NCI-H2081 treated with DMSO at 0.1 percent for 48 hours (cell line): ENCODE results near the gene TOMM34.

Experiments used
- DNase-seq: peaks from one replicate; lab custom pipeline; 2025; lab: John Stamatoyannopoulos, UW

The TOMM34 gene

GRCh38 chr20:44963325-44964215, 3.4 kb upstream of the TOMM34 start:
- no peak for DNase-seq

- DNase-seq: no peak
Measured at GRCh38 chr20:44962483-44962882, 2.3 kb upstream of the TOMM34 start.

- DNase-seq: no peak
Measured at GRCh38 chr20:44961870-44962267, 1.7 kb upstream of the TOMM34 start.

- DNase-seq: no peak
Measured at GRCh38 chr20:44961011-44961869, 1.0 kb upstream of the TOMM34 start.

- DNase-seq: no peak
Measured at GRCh38 chr20:44959638-44960102, 527 bp downstream of the TOMM34 start.

DNA sequence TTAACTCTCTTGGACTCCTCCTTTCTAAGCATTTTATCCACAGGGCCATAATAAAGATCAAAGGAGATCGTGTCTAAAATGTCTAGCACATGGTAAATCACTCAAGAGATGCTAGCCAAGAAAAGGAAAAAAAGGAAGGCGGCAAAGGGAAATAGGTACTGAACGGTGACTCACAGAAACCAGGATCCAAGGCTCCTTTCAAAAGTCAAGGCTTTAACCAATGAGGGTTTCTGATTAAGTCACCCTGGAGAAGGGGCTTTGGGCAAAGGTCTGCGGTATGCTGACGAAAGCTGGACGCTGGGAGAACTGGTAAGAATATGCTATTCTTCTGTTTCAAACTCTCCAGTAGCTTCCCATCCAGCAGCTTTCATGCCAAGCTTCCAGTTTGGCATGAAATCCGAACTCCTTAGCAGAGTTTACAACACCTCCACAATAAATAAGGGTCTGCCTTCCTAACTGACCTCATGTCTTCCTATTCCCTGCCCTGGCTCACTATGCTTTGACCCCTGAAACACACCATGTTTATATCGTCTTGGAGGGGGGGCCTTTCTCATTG, 1.0 kb downstream of the TOMM34 start:
- DNase-seq: no peak

DNA sequence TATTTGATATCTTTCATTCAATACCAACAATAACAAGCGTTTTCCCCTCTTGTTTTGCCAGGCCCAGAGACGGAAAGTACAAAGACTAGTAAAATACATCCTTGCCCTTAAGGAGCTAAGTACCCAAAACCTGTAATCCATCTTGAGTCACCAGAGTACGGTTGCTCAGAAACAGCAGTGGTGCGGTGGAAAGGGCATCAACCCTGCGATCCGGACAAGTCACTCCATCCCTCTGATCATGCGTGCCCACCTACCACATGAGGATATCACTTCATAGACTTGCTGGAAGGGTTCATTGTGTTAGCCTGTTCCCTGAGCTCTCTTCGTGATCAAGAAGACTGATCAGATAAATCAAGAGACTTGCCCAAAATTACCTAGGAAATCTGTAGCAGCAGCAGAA, 1.9 kb downstream of the TOMM34 start:
- no peak for DNase-seq

GRCh38 chr20:44956410-44956809, 3.8 kb downstream of the TOMM34 start:
- DNase-seq: no peak

GRCh38 chr20:44955270-44955669, 4.9 kb downstream of the TOMM34 start:
- DNase-seq: no peak

GRCh38 chr20:44954211-44954610, 6.0 kb downstream of the TOMM34 start:
- DNase-seq: no peak

GRCh38 chr20:44952731-44953130, 7.5 kb downstream of the TOMM34 start:
- DNase-seq: no peak

DNA sequence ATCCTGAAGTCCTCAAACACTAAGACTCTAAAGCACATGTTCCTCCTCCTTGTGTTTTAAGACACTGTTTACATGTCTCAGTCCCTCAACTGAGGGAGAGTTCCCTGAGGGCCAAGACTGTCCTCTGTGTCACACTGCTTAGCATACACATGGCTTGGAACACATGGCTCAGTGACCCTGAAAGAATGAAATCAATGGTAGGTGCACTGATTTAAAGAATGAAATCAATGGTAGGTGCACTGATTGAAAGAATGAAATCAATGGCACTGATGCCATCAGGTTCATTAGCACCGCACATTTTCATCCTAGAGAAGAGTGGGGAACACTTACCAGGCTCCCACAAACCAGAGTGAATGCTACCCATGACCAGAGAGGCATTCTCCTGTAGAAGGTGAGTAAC, 9.8 kb downstream of the TOMM34 start:
- DNase-seq: no peak

DNA sequence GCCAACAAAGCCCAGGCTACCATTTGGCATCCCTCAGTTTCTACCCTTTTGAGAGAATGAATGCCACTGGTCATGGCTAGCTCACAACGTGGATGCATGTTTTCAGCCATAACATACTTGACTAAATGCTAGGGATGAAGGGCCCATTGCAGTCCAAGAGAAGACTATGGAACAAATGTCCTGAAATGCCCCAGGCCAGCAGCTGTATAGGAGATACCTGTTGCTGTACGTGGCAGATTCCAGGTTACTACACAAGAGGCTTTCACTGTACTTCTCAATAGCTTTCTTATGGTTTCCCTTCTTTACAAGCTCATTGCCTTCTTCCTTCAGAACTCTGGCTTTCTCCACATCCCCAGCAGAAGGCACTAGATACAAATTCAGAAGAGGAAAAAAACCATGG, 11.7 kb downstream of the TOMM34 start:
- DNase-seq: no peak

GRCh38 chr20:44948107-44948506, 12.1 kb downstream of the TOMM34 start:
- DNase-seq: no peak

GRCh38 chr20:44946271-44946852, 13.8 kb downstream of the TOMM34 start:
- no peak for DNase-seq

DNA sequence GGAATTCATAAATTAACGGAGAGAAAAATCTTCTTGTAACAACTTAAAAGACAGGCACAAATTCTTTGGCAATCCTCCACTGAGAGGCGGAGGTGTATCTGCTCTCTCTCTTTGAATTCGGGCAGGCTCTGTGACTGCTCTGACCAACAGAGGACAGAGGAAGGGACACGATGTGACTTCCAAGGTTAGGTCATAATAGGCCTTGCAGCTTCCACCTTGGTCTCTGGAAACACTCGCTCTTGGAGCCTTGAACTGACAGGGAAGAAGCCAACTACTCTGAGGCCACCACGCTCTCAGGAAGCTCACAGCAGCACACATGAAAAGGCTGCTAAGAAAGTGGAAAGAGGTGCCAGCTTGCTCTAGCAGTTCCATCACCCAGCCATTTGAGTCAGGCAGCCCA, 14.9 kb downstream of the TOMM34 start:
- DNase-seq: no peak

GRCh38 chr20:44943828-44944227, 16.4 kb downstream of the TOMM34 start:
- no peak for DNase-seq

GRCh38 chr20:44942264-44942973, 17.8 kb downstream of the TOMM34 start:
- DNase-seq: no peak

DNA sequence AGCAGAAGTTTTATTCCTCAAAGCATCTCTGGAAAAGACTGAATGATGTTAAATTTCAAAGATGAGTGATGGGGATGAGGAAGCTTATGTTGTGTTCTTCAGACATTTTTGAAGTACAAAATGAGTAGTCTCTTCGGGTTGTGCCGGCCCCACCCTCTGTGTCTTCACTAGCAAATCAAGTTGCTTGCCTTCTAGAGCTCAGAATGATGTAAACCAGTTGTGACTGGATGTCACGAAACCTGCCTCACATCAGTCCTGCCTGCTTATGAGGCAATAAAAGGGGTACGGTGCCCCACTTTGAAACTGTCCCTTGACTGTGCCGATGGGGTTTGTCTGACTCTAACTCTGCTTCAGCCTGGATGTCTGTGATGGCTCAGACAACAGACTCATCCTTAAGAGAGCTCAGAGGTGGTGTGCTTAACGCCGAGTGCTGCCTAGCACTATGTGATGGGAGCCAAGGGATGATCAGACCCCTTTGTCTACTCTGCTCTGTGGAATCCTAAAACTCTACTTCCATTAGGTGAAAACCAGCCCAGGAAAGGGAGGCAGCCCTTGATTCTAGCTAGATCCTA, 19.0 kb downstream of the TOMM34 start:
- no peak for DNase-seq

- DNase-seq: no peak
Measured at GRCh38 chr20:44938637-44939036, 21.6 kb downstream of the TOMM34 start.

- no peak for DNase-seq
Measured at GRCh38 chr20:44936510-44936909, 23.7 kb downstream of the TOMM34 start.
